Ishikawa (cell line): Measurements from ENCODE around the gene CALM3.

ENCODE experiments used
- EGR1 ChIP-seq: IDR thresholded peaks from 2 replicates; pipeline ENCODE4 v1.6.1; 2012
- EP300 ChIP-seq: IDR thresholded peaks from 2 replicates; pipeline ENCODE4 v1.6.1; 2012; ENCODE audit warnings: borderline replicate concordance
- FOXM1 ChIP-seq: IDR thresholded peaks from 2 replicates; pipeline ENCODE4 v1.6.1; 2012; ENCODE audit warnings: low read depth, borderline replicate concordance
- MAX ChIP-seq: IDR thresholded peaks from 2 replicates; pipeline ENCODE4 v1.6.1; 2012
- RAD21 ChIP-seq: IDR thresholded peaks from 2 replicates; pipeline ENCODE4 v1.6.1; 2012; ENCODE audit warnings: low read depth
- REST ChIP-seq: IDR thresholded peaks from 2 replicates; pipeline ENCODE4 v1.6.1; 2012; ENCODE audit warnings: low read depth, mild to moderate bottlenecking
- TAF1 ChIP-seq: IDR thresholded peaks from 2 replicates; pipeline ENCODE4 v1.6.1; 2012; ENCODE audit warnings: low read depth, mild to moderate bottlenecking

- no peak for TF ChIP-seq EGR1
- TF ChIP-seq FOXM1, result peak; percentile 56; the same call in 1 of the 2 replicates
- TF ChIP-seq MAX, result peak; percentile 79
- TF ChIP-seq REST, result no peak
- no peak for TF ChIP-seq RAD21
- TF ChIP-seq TAF1, result peak; percentile 87
- TF ChIP-seq EP300, result peak; percentile 59; the same call in 1 of the 2 replicates
These were observed 479 bp upstream of the CALM3 start for GRCh38 chr19:46600384-46601317.
